NOMO-1 treated with dmso at 0.1 percent for 144 hours (cell line): ENCODE measurements around the gene IRGQ.
"Not testable (repeated sequence)": the region's sequence is repeated elsewhere in the genome, so short reads cannot be mapped to it uniquely, and the experiment has no call there.

Experiments
- DNase-seq: peaks from one replicate; lab custom pipeline; 2025; ENCODE audit not compliant: unreplicated experiment; lab: John Stamatoyannopoulos, UW

IRGQ gene

GRCh38 chr19:43599635-43600295, 3.8 kb upstream of the IRGQ start:
- DNase-seq = no peak

GRCh38 chr19:43598445-43599240, 2.7 kb upstream of the IRGQ start:
- DNase-seq = no peak

DNA sequence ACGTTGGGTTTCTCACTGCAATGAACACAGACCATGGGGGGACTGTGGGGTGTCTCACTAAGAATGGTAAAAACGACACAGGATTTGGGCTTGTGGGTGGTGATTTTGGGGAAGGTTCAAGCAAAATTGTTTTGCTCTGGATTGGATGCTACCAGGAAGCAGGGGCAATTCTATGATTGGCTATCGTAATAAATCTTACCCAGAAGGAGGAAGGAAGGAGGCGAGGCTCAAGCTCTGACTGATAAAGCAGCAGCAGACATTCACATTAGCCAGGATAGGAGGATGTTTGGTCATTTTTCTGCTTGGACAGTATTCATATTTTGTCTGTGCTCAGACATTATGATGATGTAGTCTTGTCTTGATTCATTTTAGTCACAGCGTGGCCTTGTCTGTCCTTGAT, 1.9 kb upstream of the IRGQ start:
- no peak for DNase-seq

- no peak for DNase-seq
Measured at GRCh38 chr19:43596842-43597461, 1.0 kb upstream of the IRGQ start.

DNA sequence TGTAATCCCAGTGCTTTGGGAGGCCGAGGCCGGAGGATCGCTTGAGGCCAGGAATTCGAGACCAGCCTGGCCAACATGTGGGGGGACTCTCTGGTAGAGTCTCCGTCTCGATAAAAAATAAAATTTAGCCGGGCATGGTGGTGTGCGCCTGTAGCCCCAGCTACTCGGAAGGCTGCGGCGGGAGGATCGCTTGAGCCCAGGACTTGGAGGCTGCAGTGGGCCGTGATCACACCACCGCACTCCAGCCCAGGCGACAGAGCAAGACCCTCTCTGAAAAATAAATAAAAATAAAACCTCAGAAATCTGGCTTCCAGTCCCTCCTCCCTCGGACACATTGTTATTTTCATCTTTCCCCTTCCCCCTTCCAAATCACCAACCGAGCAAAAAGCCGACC, 332 bp downstream of the IRGQ start:
- no peak for DNase-seq

GRCh38 chr19:43594710-43595604, 977 bp downstream of the IRGQ start:
- DNase-seq = peak; percentile 54

DNA sequence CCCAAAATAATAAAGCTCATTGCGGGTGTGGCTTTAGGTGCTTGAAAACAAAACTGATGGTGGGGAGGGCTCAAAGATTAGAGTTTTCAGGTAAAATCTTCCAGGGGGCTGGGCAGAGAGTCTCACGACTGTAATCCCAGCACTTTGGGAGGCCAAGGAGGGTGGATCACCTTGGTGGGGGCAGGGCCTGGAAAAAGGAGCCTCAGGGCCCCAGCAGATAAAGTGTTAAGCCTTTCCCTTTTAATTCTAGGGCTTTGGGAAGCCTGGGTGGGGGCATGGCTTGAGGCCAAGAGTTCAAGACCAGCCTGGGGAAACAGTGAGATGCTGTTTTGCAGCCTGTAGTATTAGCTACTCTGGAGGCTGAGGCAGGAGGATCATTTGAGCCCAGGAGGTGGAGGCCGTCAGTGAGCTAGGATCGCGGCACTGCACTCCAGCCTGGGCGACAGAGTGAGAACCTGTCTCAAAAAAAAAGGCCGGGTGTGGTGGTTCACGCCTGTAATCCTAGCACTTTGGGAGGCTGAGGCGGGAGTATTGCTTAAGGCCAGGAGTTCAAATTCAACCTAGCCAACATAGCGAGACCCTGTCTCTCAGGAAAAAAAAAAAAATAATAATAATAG, 1.7 kb downstream of the IRGQ start:
- DNase-seq = no peak

DNA sequence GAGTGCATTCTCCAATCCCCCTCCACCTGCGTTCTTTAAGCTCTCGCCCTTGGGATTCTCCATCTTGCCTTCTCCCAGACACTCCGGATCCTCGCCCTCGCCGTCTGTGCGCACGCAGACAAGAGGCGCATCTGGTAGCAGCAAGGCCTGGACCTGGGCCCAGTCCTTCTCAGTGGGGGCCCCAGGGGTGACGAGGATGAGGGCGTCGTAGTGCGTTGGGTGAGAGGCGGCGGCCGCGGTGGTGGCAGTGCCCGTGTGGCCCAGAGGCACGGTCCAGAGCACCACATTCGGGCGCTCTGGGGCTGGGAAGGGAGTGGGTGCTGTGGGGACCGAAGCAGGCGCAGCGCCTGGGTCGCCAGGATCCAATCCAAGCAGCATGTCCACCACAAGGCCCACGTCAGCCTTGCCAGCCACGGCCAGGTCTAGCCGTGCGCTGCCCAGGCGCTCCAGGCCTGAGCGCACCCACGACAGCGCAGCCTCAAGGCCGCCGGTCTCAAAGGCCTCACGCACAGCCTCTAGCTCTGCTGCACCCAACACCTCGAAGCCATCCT, 3.1 kb downstream of the IRGQ start:
- DNase-seq = no peak

- DNase-seq = no peak
Measured at GRCh38 chr19:43591904-43592772, 3.8 kb downstream of the IRGQ start.

GRCh38 chr19:43589678-43590077, 6.3 kb downstream of the IRGQ start:
- no peak for DNase-seq

- DNase-seq = no peak
Measured at GRCh38 chr19:43589277-43589676, 6.7 kb downstream of the IRGQ start.

DNA sequence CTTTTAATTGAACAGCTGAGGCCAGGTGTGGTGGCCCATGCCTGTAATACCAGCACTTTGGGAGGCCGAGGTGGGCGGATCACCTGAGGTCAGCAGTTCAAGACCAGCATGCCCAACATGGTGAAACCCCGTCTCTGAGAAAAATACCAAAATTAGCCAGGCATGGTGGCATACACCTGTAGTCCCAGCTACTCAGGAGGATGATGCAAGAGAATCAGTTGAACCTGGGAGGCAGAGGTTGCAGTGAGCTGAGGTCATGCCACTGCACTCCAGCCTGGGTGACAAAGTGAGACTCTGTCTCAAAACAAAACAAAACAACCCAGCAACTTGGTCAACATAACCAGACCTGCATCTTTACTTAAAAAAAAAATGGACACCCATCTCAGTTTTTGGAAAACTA, 8.9 kb downstream of the IRGQ start:
- DNase-seq = not testable (repeated sequence)

- no peak for DNase-seq
Measured at GRCh38 chr19:43586346-43586745, 9.6 kb downstream of the IRGQ start.

GRCh38 chr19:43584484-43584883, 11.4 kb downstream of the IRGQ start:
- DNase-seq = no peak

- no peak for DNase-seq
Measured at GRCh38 chr19:43582495-43582894, 13.4 kb downstream of the IRGQ start.

GRCh38 chr19:43581467-43581866, 14.5 kb downstream of the IRGQ start:
- no peak for DNase-seq

DNA sequence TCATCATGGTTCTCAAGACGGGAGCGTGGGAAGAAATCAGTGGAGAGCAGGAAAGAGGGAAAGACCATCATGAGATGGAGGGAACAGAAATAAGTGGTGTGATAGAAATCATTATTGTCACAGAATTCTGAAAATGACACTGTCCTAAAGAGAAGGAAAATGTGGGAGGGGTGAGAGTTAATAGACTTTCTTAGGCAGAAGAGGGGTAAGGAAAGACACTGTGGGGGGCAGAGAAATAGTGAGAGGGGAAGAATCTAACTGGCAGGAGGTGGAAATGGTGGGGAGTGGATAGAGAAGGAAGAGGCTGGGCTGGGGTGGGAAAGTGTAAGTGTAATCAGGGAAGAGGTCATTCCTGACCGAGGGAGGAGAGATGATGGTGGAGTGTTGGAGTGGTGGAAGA, 17.1 kb downstream of the IRGQ start:
- no peak for DNase-seq

DNA sequence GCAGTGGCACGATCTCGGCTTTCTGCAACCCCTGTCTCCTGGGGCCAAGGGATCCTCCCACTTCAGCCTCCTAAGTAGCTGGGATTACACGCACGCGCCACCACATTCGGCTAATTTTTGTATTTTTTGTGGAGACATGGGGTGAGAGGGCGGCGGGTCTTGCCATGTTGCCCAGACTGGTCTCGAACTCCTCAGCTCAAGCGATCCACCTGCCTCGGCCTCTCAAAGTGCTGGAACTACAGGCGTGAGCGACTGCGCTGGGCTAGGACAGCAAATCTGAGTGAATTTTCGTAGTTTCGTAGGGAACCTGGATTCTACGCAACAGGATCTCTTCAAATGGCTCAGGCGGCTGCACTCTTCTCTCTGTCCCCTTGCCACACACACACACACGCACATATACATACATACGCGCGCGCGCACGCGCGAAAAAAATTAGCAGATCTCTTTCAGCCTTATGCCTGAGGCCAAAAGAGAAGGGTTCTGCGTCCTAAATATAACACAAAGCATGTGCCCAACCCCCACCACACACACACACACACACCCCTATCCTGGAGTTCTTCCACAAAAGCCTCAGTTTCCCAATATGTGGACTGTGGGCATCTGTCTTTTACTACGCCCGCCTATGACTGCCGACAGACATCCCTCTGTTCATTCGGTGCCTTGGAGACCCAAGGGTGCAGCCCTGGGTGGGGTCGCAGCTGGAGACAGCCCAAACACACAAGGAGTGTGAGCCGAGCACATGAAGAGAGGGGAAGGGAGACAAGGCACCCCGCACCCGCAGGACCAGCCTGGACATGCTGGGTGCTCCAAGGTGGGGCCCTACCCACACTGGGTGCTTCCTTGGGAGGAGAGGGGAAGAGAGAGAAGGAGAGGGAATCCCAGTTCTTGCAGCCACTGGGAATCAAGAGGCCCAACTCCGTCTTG, 19.7 kb downstream of the IRGQ start:
- DNase-seq = no peak
